ENCODE results near the gene CLNK. TPM values are rescaled to one million over a fixed set of nuclear protein-coding genes. Genes with fewer than 3 reads are reported as not detected.

The CLNK gene
- total and polyA plus RNA-seq, 2 donors (not counting 1 experiment from before 2014, with no cell fraction given) = 0.57 to 0.75 TPM

GRCh38 chr4:10504570-10505179 is 179.9 kb downstream of the CLNK start:
- DNase-seq = no peak
- no peak for ATAC-seq (ENCODE audit: low read depth)
- Mint-ChIP-seq H3K27ac (no peak overlapping the region), H3K4me3 (no peak overlapping the region), H3K9me3 (ENCODE audit: insufficient read depth) (peaks cover 5% of the 10 kb centered on the region), H3K4me1 (peaks cover 2% of the 10 kb centered on the region), H3K27me3 (peaks cover 6% of the 10 kb centered on the region)
- H3K9me3 ChIP-seq (ENCODE audit: control extremely low read depth in 1 of 3, control insufficient read depth in 2 of 3, insufficient read depth in 1 of 3, low read length in 2 of 3) = peaks cover 0 to 23% (median 14%) of the 10 kb centered on the region in 3 donors
- H3K4me1 ChIP-seq (ENCODE audit: control insufficient read depth in 2 of 2, insufficient read depth in 2 of 2, low read length in 2 of 2) = no peaks in the 10 kb centered on the region
- no peak overlapping the region for H3K4me3 ChIP-seq (ENCODE audit: control extremely low read depth in 1 of 5, extremely low read depth in 1 of 5, insufficient read depth in 1 of 5, low read depth in 2 of 5, low read length in 4 of 5)
- H3K27ac ChIP-seq (ENCODE audit: low read length in 2 of 2) = no peak overlapping the region
- TF ChIP-seq CTCF (IDR thresholded peaks at IDR 0.05) (no peak), EZH2 (IDR thresholded peaks at IDR 0.05; ENCODE audit: borderline replicate concordance, insufficient read depth, low read depth, low read length, poor library complexity, severe bottlenecking) (no peak)
- CTCF ChIA-PET = no interaction called here
- H3K27me3 ChIP-seq (replicated peaks in 1 of 4; ENCODE audit: control extremely low read depth in 1 of 4, control insufficient read depth in 3 of 4, insufficient read depth in 4 of 4, low read length in 3 of 4) = no peaks in the 10 kb centered on the region
- POLR2A ChIA-PET = no interaction called here
- intact Hi-C loops (cut with micrococcal nuclease) = no loop called here
- no CpG with 5 or more reads among the region's 5 CpGs for WGBS (ENCODE audit: insufficient coverage)
- H3K79me2 ChIP-seq (ENCODE audit: control insufficient read depth, insufficient read depth, low read length) = no peaks in the 10 kb centered on the region
- H4K20me1 ChIP-seq (ENCODE audit: control insufficient read depth, insufficient read depth, low read length, poor library complexity, severe bottlenecking) = no peaks in the 10 kb centered on the region
- H3K9ac ChIP-seq (ENCODE audit: low read length) = no peak overlapping the region
- H3K36me3 ChIP-seq (replicated peaks in 1 of 2; ENCODE audit: control extremely low read depth in 1 of 2, control insufficient read depth in 1 of 2, extremely low read depth in 1 of 2, insufficient read depth in 2 of 2, low read length in 1 of 2) = no peaks in the 10 kb centered on the region
- H2AFZ ChIP-seq (ENCODE audit: insufficient read depth, low read depth, low read length, poor library complexity, severe bottlenecking) = no peak overlapping the region
- no peak overlapping the region for H3K4me2 ChIP-seq (replicated peaks; ENCODE audit: low read depth, low read length, poor library complexity, severe bottlenecking)

GRCh38 chr4:10502717-10503116 is 181.9 kb downstream of the CLNK start:
- H2AFZ ChIP-seq (ENCODE audit: insufficient read depth, low read depth, low read length, poor library complexity, severe bottlenecking) = no peak overlapping the region
- ChIA-PET CTCF (no interaction called here), POLR2A (no interaction called here)
- TF ChIP-seq EZH2 (IDR thresholded peaks at IDR 0.05; ENCODE audit: borderline replicate concordance, insufficient read depth, low read depth, low read length, poor library complexity, severe bottlenecking) (no peak), CTCF (IDR thresholded peaks at IDR 0.05) (no peak)
- no peaks in the 10 kb centered on the region for H3K79me2 ChIP-seq (ENCODE audit: control insufficient read depth, insufficient read depth, low read length)
- H4K20me1 ChIP-seq (ENCODE audit: control insufficient read depth, insufficient read depth, low read length, poor library complexity, severe bottlenecking) = no peaks in the 10 kb centered on the region
- H3K9ac ChIP-seq (ENCODE audit: low read length) = no peak overlapping the region
- 100% methylated on average over 3 of the region's 5 CpGs for WGBS (ENCODE audit: insufficient coverage)
- Mint-ChIP-seq H3K27me3 (peaks cover 10% of the 10 kb centered on the region), H3K4me1 (peaks cover 2% of the 10 kb centered on the region), H3K27ac (no peak overlapping the region), H3K9me3 (ENCODE audit: insufficient read depth) (peaks cover 5% of the 10 kb centered on the region), H3K4me3 (no peak overlapping the region)
- no peaks in the 10 kb centered on the region for H3K27me3 ChIP-seq (replicated peaks in 1 of 4; ENCODE audit: control extremely low read depth in 1 of 4, control insufficient read depth in 3 of 4, insufficient read depth in 4 of 4, low read length in 3 of 4)
- DNase-seq = no peak
- peaks cover 0 to 19% (median 14%) of the 10 kb centered on the region in 3 donors for H3K9me3 ChIP-seq (ENCODE audit: control extremely low read depth in 1 of 3, control insufficient read depth in 2 of 3, insufficient read depth in 1 of 3, low read length in 2 of 3)
- no peak overlapping the region for H3K4me3 ChIP-seq (ENCODE audit: control extremely low read depth in 1 of 5, extremely low read depth in 1 of 5, insufficient read depth in 1 of 5, low read depth in 2 of 5, low read length in 4 of 5)
- no peaks in the 10 kb centered on the region for H3K36me3 ChIP-seq (replicated peaks in 1 of 2; ENCODE audit: control extremely low read depth in 1 of 2, control insufficient read depth in 1 of 2, extremely low read depth in 1 of 2, insufficient read depth in 2 of 2, low read length in 1 of 2)
- H3K27ac ChIP-seq (ENCODE audit: low read length in 2 of 2) = no peak overlapping the region
- H3K4me1 ChIP-seq (ENCODE audit: control insufficient read depth in 2 of 2, insufficient read depth in 2 of 2, low read length in 2 of 2) = no peaks in the 10 kb centered on the region
- H3K4me2 ChIP-seq (replicated peaks; ENCODE audit: low read depth, low read length, poor library complexity, severe bottlenecking) = no peak overlapping the region
- intact Hi-C loops (cut with micrococcal nuclease) = no loop called here
- ATAC-seq (ENCODE audit: low read depth) = no peak

Data from B cell (primary cell).